Gastrocnemius medialis (tissue), 4 donors: ENCODE results near the gene GPRC5B.

ENCODE experiments used
- CTCF ChIP-seq, 5 experiments: fragments of 450-650 bp in 3 of 5; fragments of 200-600 bp in 2 of 5; sonication (generic) in 2 of 5; IDR thresholded peaks in 4 of 5; conservative IDR thresholded peaks in 1 of 5; 1 replicate in 4 of 5; 2 replicates in 1 of 5; pipeline ENCODE4 v1.5.1; 2016 to 2019; ENCODE audit warnings: antibody characterized with exemption in 5 of 5, mild to moderate bottlenecking in 3 of 5, moderate library complexity in 3 of 5
- POLR2A ChIP-seq, 2 donors: fragments of 450-650 bp; IDR thresholded peaks; one replicate each; pipeline ENCODE4 v1.6.1; 2017; ENCODE audit warnings: antibody characterized with exemption in 2 of 2, mild to moderate bottlenecking in 2 of 2, moderate library complexity in 2 of 2

GRCh38 chr16:19829844-19830692, 54.6 kb downstream of the GPRC5B start:
- TF ChIP-seq CTCF (IDR thresholded peaks at IDR 0.05 in 4 of 5, conservative IDR thresholded peaks at IDR 0.05 in 1 of 5) (no peak), POLR2A (IDR thresholded peaks at IDR 0.05) (no peak)
